ENCODE data around the gene SYT12. TPM values are rescaled to one million over a fixed set of nuclear protein-coding genes. Genes with fewer than 3 reads are reported as not detected.
"Not testable (repeated sequence)": the region's sequence is repeated elsewhere in the genome, so short reads cannot be mapped to it uniquely, and the experiment has no call there.

SYT12 gene
- total RNA-seq, 1 experiment from 2014 or later, result 1.9 TPM

- H3K4me3 Mint-ChIP-seq, result no peak overlapping the region; a peak in 2 of 5 replicates
- H2BK20ac ChIP-seq (ENCODE audit: low read depth, low read length, poor library complexity, severe bottlenecking), result no peak overlapping the region
- H3K9me3 Mint-ChIP-seq, result no peaks in the 10 kb centered on the region; a peak in 3 of 5 replicates
- H4K20me1 ChIP-seq (ENCODE audit: control insufficient read depth, insufficient read depth, insufficient read length), result no peaks in the 10 kb centered on the region
- no peak overlapping the region for H2AFZ ChIP-seq (ENCODE audit: low read length)
- no peak overlapping the region for H3K27ac ChIP-seq (ENCODE audit: insufficient read length, low read depth, low read length)
- no peak overlapping the region for H4K5ac ChIP-seq (ENCODE audit: insufficient read length, low read depth, low read length)
- TF ChIP-seq CTCF (conservative IDR thresholded peaks at IDR 0.05), result no peak
- no peak overlapping the region for H3K56ac ChIP-seq (ENCODE audit: insufficient read length, low read depth, low read length)
- H3K27ac Mint-ChIP-seq, result peak overlapping the region; percentile 21 to 80 (median 74); a peak in 2 of 7 replicates
- DNase-seq, result no peak
- no peaks in the 10 kb centered on the region for H3K79me1 ChIP-seq (ENCODE audit: insufficient read depth, low read depth, low read length, poor library complexity, severe bottlenecking)
- no peak overlapping the region; the same call in none of the 2 replicates for H3K14ac ChIP-seq (ENCODE audit: insufficient read depth, low read length)
- H3K23me2 ChIP-seq (ENCODE audit: insufficient read length, low read depth, low read length, poor library complexity, severe bottlenecking), result peaks cover 2% of the 10 kb centered on the region
- H3K23ac ChIP-seq (ENCODE audit: insufficient read length, low read depth, low read length), result no peak overlapping the region
- H3K4ac ChIP-seq (ENCODE audit: low read depth, low read length), result no peak overlapping the region; the same call in 1 of the 2 replicates
- no peaks in the 10 kb centered on the region for H3K79me2 ChIP-seq (ENCODE audit: insufficient read depth, low read length)
- H3T11ph ChIP-seq (ENCODE audit: low read length), result no peak overlapping the region
- H2AK5ac ChIP-seq (ENCODE audit: insufficient read length, low read length), result no peak overlapping the region
- no peak overlapping the region for H3K4me2 ChIP-seq (ENCODE audit: insufficient read depth, insufficient read length, low read length)
- peaks cover 0 to 8% (median 0%) of the 10 kb centered on the region in 3 experiments; a peak in 2 of 7 replicates for H3K36me3 Mint-ChIP-seq (ENCODE audit: insufficient read depth in 1 of 3, low read depth in 3 of 3)
- no peak overlapping the region for H4K91ac ChIP-seq (ENCODE audit: insufficient read length, low read depth, low read length)
- H2BK5ac ChIP-seq (ENCODE audit: insufficient read length, low read length), result no peak overlapping the region
- no peak overlapping the region for H2BK12ac ChIP-seq (ENCODE audit: insufficient read length, low read depth, low read length)
- H3K27me3 Mint-ChIP-seq (ENCODE audit: low read depth), result peaks cover 5% of the 10 kb centered on the region; the same call in 1 of the 2 replicates
- H3K9ac ChIP-seq (ENCODE audit: extremely low read depth, insufficient read length, low read length), result no peak overlapping the region
- H3K27me3 ChIP-seq (ENCODE audit: insufficient read depth, low read length), result no peaks in the 10 kb centered on the region
- H3K4me1 Mint-ChIP-seq, result peaks cover 17 to 22% of the 10 kb centered on the region in 2 experiments
- H2BK15ac ChIP-seq (ENCODE audit: low read depth, low read length), result no peak overlapping the region
- H2BK120ac ChIP-seq (ENCODE audit: low read depth, low read length, poor library complexity, severe bottlenecking), result no peak overlapping the region
- no peaks in the 10 kb centered on the region for H3K9me3 ChIP-seq (ENCODE audit: control insufficient read depth, low read depth, low read length)
- no peak overlapping the region for H3K18ac ChIP-seq (ENCODE audit: insufficient read length, low read depth, low read length)
- WGBS (ENCODE audit: extremely low coverage, insufficient read length, low lambda C conversion rate), result no CpG with 5 or more reads among the region's 13 CpGs
- peaks cover 9% of the 10 kb centered on the region; the same call in 1 of the 2 replicates for H3K4me1 ChIP-seq (ENCODE audit: insufficient read depth, low read length)
- H4K8ac ChIP-seq (replicated peaks; ENCODE audit: insufficient read length, low read depth, low read length), result no peak overlapping the region
These were observed 34.9 kb upstream of the SYT12 start for GRCh38 chr11:66987924-66988637.

DNA sequence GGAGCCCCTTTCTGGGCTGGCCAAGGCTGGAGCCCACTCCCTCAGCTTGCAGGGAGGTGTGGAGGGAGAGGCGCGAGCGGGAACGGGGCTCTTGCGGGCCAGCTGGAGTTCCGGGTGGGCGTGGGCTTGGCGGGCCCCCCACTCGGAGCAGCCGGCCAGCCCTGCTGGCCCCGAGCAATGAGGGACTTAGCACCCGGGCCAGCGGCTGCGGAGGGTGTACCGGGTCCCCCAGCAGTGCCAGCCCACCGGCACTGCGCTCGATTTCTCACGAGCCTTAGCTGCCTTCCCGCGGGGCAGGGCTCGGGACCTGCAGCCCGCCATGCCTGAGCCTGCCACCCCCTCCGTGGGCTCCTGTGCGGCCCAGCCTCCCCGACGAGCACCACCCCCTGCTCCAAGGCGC, 34.2 kb upstream of the SYT12 start:
- no CpG with 5 or more reads among the region's 28 CpGs for WGBS (ENCODE audit: extremely low coverage, insufficient read length, low lambda C conversion rate)
- not testable (repeated sequence) for H3K18ac ChIP-seq (ENCODE audit: insufficient read length, low read depth, low read length)

More for the DNA sequence above, 34.2 kb upstream of the SYT12 start:
- not testable (repeated sequence) for H2AFZ ChIP-seq (ENCODE audit: low read length); H3K27me3 Mint-ChIP-seq (ENCODE audit: low read depth); H3K4me2 ChIP-seq (ENCODE audit: insufficient read depth, insufficient read length, low read length); H4K8ac ChIP-seq (replicated peaks; ENCODE audit: insufficient read length, low read depth, low read length); H3K9ac ChIP-seq (ENCODE audit: extremely low read depth, insufficient read length, low read length); H4K5ac ChIP-seq (ENCODE audit: insufficient read length, low read depth, low read length); H3K79me1 ChIP-seq (ENCODE audit: insufficient read depth, low read depth, low read length, poor library complexity, severe bottlenecking); H3K27me3 ChIP-seq (ENCODE audit: insufficient read depth, low read length); H3K4ac ChIP-seq (ENCODE audit: low read depth, low read length); H2BK120ac ChIP-seq (ENCODE audit: low read depth, low read length, poor library complexity, severe bottlenecking); H2BK20ac ChIP-seq (ENCODE audit: low read depth, low read length, poor library complexity, severe bottlenecking); H3K27ac ChIP-seq (ENCODE audit: insufficient read length, low read depth, low read length); H3K23me2 ChIP-seq (ENCODE audit: insufficient read length, low read depth, low read length, poor library complexity, severe bottlenecking); H2AK5ac ChIP-seq (ENCODE audit: insufficient read length, low read length); H3T11ph ChIP-seq (ENCODE audit: low read length); DNase-seq; H3K14ac ChIP-seq (ENCODE audit: insufficient read depth, low read length); H2BK12ac ChIP-seq (ENCODE audit: insufficient read length, low read depth, low read length); H4K91ac ChIP-seq (ENCODE audit: insufficient read length, low read depth, low read length); H4K20me1 ChIP-seq (ENCODE audit: control insufficient read depth, insufficient read depth, insufficient read length); H3K27ac Mint-ChIP-seq; H3K9me3 ChIP-seq (ENCODE audit: control insufficient read depth, low read depth, low read length); H2BK5ac ChIP-seq (ENCODE audit: insufficient read length, low read length); H3K79me2 ChIP-seq (ENCODE audit: insufficient read depth, low read length); H2BK15ac ChIP-seq (ENCODE audit: low read depth, low read length); H3K56ac ChIP-seq (ENCODE audit: insufficient read length, low read depth, low read length); H3K4me1 ChIP-seq (ENCODE audit: insufficient read depth, low read length); H3K4me3 Mint-ChIP-seq; H3K9me3 Mint-ChIP-seq; H3K36me3 Mint-ChIP-seq (ENCODE audit: insufficient read depth in 1 of 3, low read depth in 3 of 3); H3K23ac ChIP-seq (ENCODE audit: insufficient read length, low read depth, low read length)
- H3K4me1 Mint-ChIP-seq, result peaks cover 17 to 22% of the 10 kb centered on the region in 2 experiments
